ENCODE measurements around the gene ZWINT.

ZWINT gene

GRCh38 chr10:56319386-56319785 is 41.7 kb downstream of the ZWINT start:
- H3K4me3 ChIP-seq (replicated peaks; ENCODE audit: low read depth, low read length) = no peak overlapping the region
- no peak for TF ChIP-seq CTCF (IDR thresholded peaks at IDR 0.05; ENCODE audit: low read length, missing control alignments)
- no peak for DNase-seq (ENCODE audit: low read depth)

- no peak for TF ChIP-seq CTCF (IDR thresholded peaks at IDR 0.05; ENCODE audit: low read length, missing control alignments)
- no peak overlapping the region for H3K4me3 ChIP-seq (replicated peaks; ENCODE audit: low read depth, low read length)
- DNase-seq (ENCODE audit: low read depth) = no peak
Measured at GRCh38 chr10:56318816-56319215, 42.2 kb downstream of the ZWINT start.

GRCh38 chr10:56317603-56318002 is 43.5 kb downstream of the ZWINT start:
- DNase-seq (ENCODE audit: low read depth) = no peak
- H3K4me3 ChIP-seq (replicated peaks; ENCODE audit: low read depth, low read length) = no peak overlapping the region
- TF ChIP-seq CTCF (IDR thresholded peaks at IDR 0.05; ENCODE audit: low read length, missing control alignments) = no peak

GRCh38 chr10:56316603-56317002 is 44.5 kb downstream of the ZWINT start:
- no peak for TF ChIP-seq CTCF (IDR thresholded peaks at IDR 0.05; ENCODE audit: low read length, missing control alignments)
- DNase-seq (ENCODE audit: low read depth) = no peak
- no peak overlapping the region for H3K4me3 ChIP-seq (replicated peaks; ENCODE audit: low read depth, low read length)
